ENCODE measurements around the gene MAD1L1.

- TF ChIP-seq CTCF (conservative IDR thresholded peaks at IDR 0.05; ENCODE audit: low read length) (no peak), EZH2phosphoT487 (IDR thresholded peaks at IDR 0.05; ENCODE audit: borderline replicate concordance, low read depth, low read length) (no peak)
Measured at GRCh38 chr7:2170576-2171521, 61.9 kb downstream of the MAD1L1 start.

All from OCI-LY7 (cell line).